ENCODE data around the gene TAMALIN. TPM values are rescaled to one million over a fixed set of nuclear protein-coding genes. Genes with fewer than 3 reads are reported as not detected.

Gene TAMALIN
- total RNA-seq, 4 donors from 2014 or later = 19.0 to 67.9 (median 29.5) TPM

- TF ChIP-seq CTCF (IDR thresholded peaks at IDR 0.05) = no peak
- DNase-seq (ENCODE audit: low spot score) (no peak), ATAC-seq (ENCODE audit: low FRiP score) (no peak)
These were observed 29.2 kb downstream of the TAMALIN start for GRCh38 chr12:52035926-52036325.

- TF ChIP-seq CTCF (IDR thresholded peaks at IDR 0.05) = no peak
- peak; percentile 63 for ATAC-seq (ENCODE audit: low FRiP score)
These were observed 29.9 kb downstream of the TAMALIN start for GRCh38 chr12:52036587-52037171.

GRCh38 chr12:52037248-52037861 lies 30.6 kb downstream of the TAMALIN start:
- DNase-seq (ENCODE audit: low spot score) = no peak
- ATAC-seq (ENCODE audit: low FRiP score) = peak; percentile 7
- TF ChIP-seq CTCF (IDR thresholded peaks at IDR 0.05) = no peak

More at GRCh38 chr12:52036587-52037171, 29.9 kb downstream of the TAMALIN start:
- peak; percentile 66 for DNase-seq (ENCODE audit: low spot score)

- TF ChIP-seq CTCF (IDR thresholded peaks at IDR 0.05) = no peak
- no peak for DNase-seq (ENCODE audit: low spot score)
- no peak for ATAC-seq (ENCODE audit: low FRiP score)
These were observed 31.7 kb downstream of the TAMALIN start for GRCh38 chr12:52038447-52038846.

- ATAC-seq (ENCODE audit: low FRiP score) (no peak), DNase-seq (ENCODE audit: low spot score) (no peak)
- TF ChIP-seq CTCF (IDR thresholded peaks at IDR 0.05) = no peak
These were observed 34.3 kb downstream of the TAMALIN start for GRCh38 chr12:52041035-52041434.

GRCh38 chr12:52041695-52042123 lies 35.0 kb downstream of the TAMALIN start:
- DNase-seq (ENCODE audit: low spot score) (no peak), ATAC-seq (ENCODE audit: low FRiP score) (no peak)
- TF ChIP-seq CTCF (IDR thresholded peaks at IDR 0.05) = no peak
